Keratinocyte (primary cell): ENCODE data around the gene IL27RA. TPM values are rescaled to one million over a fixed set of nuclear protein-coding genes. Genes with fewer than 3 reads are reported as not detected.

ENCODE experiments used
- DNase-seq: peaks from one replicate; pipeline ENCODE4 v3.0.0-alpha.2; 2011; ENCODE audit warnings: low read depth, missing footprints, low spot score
- FAIRE-seq: peaks from 2 replicates; lab custom pipeline; 2011; peaks lifted over from hg19 to GRCh38; lab: Jason Lieb, UNC
- H2AFZ ChIP-seq: 2 replicates; pipeline ENCODE4 v1.6.0; 2012; ENCODE audit warnings: low read length, control low read depth, inconsistent platforms; ENCODE audit not compliant: control insufficient read depth
- H3K27ac ChIP-seq: 2 replicates; pipeline ENCODE4 v1.5.1; 2011; ENCODE audit warnings: low read length; ENCODE audit not compliant: control insufficient read depth, insufficient read depth
- H3K27me3 ChIP-seq: 3 replicates; pipeline ENCODE4 v1.6.0; 2011; ENCODE audit warnings: low read length; ENCODE audit not compliant: control insufficient read depth, insufficient read depth; ENCODE audit errors: extremely low read depth
- H3K36me3 ChIP-seq, 2 experiments: 2 replicates in 1 of 2; 3 replicates in 1 of 2; pipeline ENCODE4 v1.5.1; 2011; ENCODE audit warnings: low read length in 2 of 2, mild to moderate bottlenecking in 1 of 2; ENCODE audit not compliant: control insufficient read depth in 2 of 2, insufficient read depth in 2 of 2; ENCODE audit errors: extremely low read depth in 1 of 2
- H3K4me1 ChIP-seq: 3 replicates; pipeline ENCODE4 v1.5.1; 2011; ENCODE audit warnings: low read length; ENCODE audit not compliant: control insufficient read depth, insufficient read depth; ENCODE audit errors: extremely low read depth
- H3K4me2 ChIP-seq: 3 replicates; pipeline ENCODE4 v1.6.0; 2011; ENCODE audit warnings: low read depth, low read length; ENCODE audit not compliant: control insufficient read depth, insufficient read depth; ENCODE audit errors: extremely low read depth
- H3K4me3 ChIP-seq, 3 experiments: fragments of 200-600 bp in 1 of 3; sonication (generic) in 1 of 3; 2 replicates in 2 of 3; 3 replicates in 1 of 3; pipeline ENCODE4 v1.5.1; 2011 to 2016; ENCODE audit warnings: low read length in 3 of 3, mild to moderate bottlenecking in 3 of 3, control low read depth in 2 of 3, inconsistent platforms in 1 of 3, low read depth in 1 of 3, mixed read lengths in 1 of 3, mixed run types in 1 of 3, moderate library complexity in 1 of 3; ENCODE audit not compliant: control insufficient read depth in 2 of 3, insufficient read depth in 2 of 3; ENCODE audit errors: extremely low read depth in 1 of 3
- H3K79me2 ChIP-seq: 2 replicates; pipeline ENCODE4 v1.6.0; 2012; ENCODE audit warnings: low read length; ENCODE audit not compliant: control insufficient read depth, insufficient read depth
- H3K9ac ChIP-seq: 3 replicates; pipeline ENCODE4 v1.6.0; 2011; ENCODE audit warnings: low read length; ENCODE audit not compliant: control insufficient read depth, insufficient read depth; ENCODE audit errors: extremely low read depth
- H3K9me1 ChIP-seq: 3 replicates; pipeline ENCODE4 v1.6.0; 2011; ENCODE audit warnings: low read length; ENCODE audit not compliant: control insufficient read depth, insufficient read depth; ENCODE audit errors: extremely low read depth
- H3K9me3 ChIP-seq: 2 replicates; pipeline ENCODE4 v1.5.1; 2012; ENCODE audit warnings: low read depth, low read length; ENCODE audit not compliant: control insufficient read depth
- H4K20me1 ChIP-seq: 3 replicates; pipeline ENCODE4 v1.6.0; 2011; ENCODE audit warnings: low read length; ENCODE audit not compliant: control insufficient read depth, insufficient read depth; ENCODE audit errors: extremely low read depth
- CTCF ChIP-seq, 3 experiments: IDR thresholded peaks in 1 of 3; conservative IDR thresholded peaks in 1 of 3; optimal IDR thresholded peaks in 1 of 3; 2 replicates in 2 of 3; 3 replicates in 1 of 3; pipeline versions ENCODE3 to v1.5.1; 2011; ENCODE audit warnings: low read length in 3 of 3, mild to moderate bottlenecking in 3 of 3, moderate library complexity in 2 of 3, control low read depth in 1 of 3, inconsistent platforms in 1 of 3; ENCODE audit not compliant: insufficient read depth in 2 of 3; ENCODE audit errors: extremely low read depth in 1 of 3
- EZH2 ChIP-seq: IDR thresholded peaks from one replicate; pipeline ENCODE4 v1.6.1; 2012; ENCODE audit warnings: inconsistent platforms, mild to moderate bottlenecking, low read length, moderate library complexity
- dilution Hi-C: fragments of 300-500 bp; cut with MboI; formaldehyde crosslinking; loops from one replicate; pipeline ENCODE4 v1.7.0; 2020; ENCODE audit warnings: low sequenced_read_pairs; ENCODE audit not compliant: extremely low pct_ligation_motif_present
- polyA plus RNA-seq, 5 experiments: library from polyadenylated mRNA; depleted of rRNA in 3 of 5; stranded (reverse) in 3 of 5; stranded (forward) in 1 of 5; unstranded in 1 of 5; fragments of >200 nt; gene quantifications; 1 replicate in 1 of 5; 2 replicates in 3 of 5; 3 replicates in 1 of 5; pipeline versions ENCODE4 v1.2.1 to v1.2.3, GENCODE V29; 2011 to 2012; ENCODE audit warnings: missing spikeins in 2 of 5, low read depth in 1 of 5, low replicate concordance in 1 of 5

The IL27RA gene
- polyA plus RNA-seq, 1 donor (not counting 4 experiments of a cell fraction or from before 2014, with no cell fraction given) = 2.2 TPM

DNA sequence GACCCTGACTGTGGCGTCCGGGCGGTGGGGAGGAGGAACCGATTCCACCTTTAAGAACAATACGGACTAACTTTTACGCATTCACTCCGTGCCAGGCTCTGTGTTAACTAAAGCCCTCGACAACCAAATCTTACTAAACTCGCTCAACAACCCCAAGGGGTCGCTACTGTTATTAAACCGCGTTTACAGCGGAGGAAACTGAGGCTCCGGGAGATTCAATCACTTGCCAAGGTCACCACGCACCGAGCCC is 57.8 kb downstream of the IL27RA start:
- Histone ChIP-seq H3K27ac (no peak overlapping the region), H3K4me3 (peak overlapping the region in 2 of 3 experiments; percentile 31 to 39), H2AFZ (no peak overlapping the region), H3K27me3 (no peaks in the 10 kb centered on the region), H3K9ac (no peak overlapping the region), H3K9me3 (peaks cover 5% of the 10 kb centered on the region), H3K9me1 (no peaks in the 10 kb centered on the region), H3K4me1 (no peaks in the 10 kb centered on the region), H3K36me3 (peaks cover 4 to 5% of the 10 kb centered on the region in 2 experiments), H3K79me2 (no peaks in the 10 kb centered on the region), H3K4me2 (peak overlapping the region; percentile 60), H4K20me1 (no peaks in the 10 kb centered on the region)
- peak; percentile 58 for FAIRE-seq
- DNase-seq = no peak
- TF ChIP-seq EZH2 = no peak
- no peak for TF ChIP-seq CTCF (optimal IDR thresholded peaks at IDR 0.05 in 1 of 3, IDR thresholded peaks at IDR 0.05 in 1 of 3, conservative IDR thresholded peaks at IDR 0.05 in 1 of 3; ENCODE audit: extremely low read depth in 1 of 3, insufficient read depth in 2 of 3, low read length in 3 of 3)
- dilution Hi-C loops = no loop called here

DNA sequence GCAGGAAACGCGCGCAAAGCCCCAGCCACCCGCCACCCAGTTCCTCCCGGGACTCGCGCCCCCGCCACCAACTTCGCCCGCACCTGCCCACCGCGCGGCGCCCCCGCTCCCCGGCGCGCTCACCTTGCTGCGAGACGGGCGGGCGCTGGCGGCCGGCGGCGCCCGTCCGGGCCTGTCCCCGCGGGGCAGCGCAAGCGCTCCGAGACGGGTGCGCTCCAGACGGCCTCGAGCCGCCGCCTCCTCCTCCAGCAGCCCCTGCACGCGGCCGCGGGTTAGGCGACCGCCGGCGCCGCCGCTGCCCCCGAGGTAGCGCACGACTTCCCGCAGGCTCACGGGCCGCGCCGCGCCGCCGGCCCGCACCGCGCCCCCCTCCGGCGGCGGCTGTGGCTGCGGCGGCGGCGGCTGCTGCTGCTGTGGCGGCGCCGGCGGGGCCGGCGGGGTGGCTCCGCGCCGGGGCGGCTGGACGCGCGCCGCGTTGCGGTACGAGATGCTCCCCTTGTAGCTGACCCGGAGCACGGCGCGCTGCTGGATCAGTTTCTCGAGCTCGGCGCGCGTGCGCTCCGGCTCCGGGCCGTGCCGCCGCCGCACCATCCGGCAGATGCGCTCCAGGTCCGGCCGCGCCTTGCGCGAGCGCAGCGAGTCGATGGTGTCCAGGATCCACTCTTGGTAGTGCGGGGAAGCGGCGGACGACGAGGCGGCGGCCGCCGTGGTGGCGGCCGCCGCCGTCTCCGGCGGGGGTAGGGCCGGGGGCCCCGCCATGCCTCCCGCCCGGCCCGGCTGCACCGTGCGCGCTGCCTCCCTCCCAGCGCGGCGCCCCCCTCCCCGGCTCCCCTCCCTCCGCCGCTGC is 58.3 kb downstream of the IL27RA start:
- no peaks in the 10 kb centered on the region for H3K4me1 ChIP-seq
- H3K27me3 ChIP-seq = no peaks in the 10 kb centered on the region
- peaks cover 4 to 5% of the 10 kb centered on the region in 2 experiments for H3K36me3 ChIP-seq
- no peaks in the 10 kb centered on the region for H4K20me1 ChIP-seq
- H3K9me1 ChIP-seq = no peaks in the 10 kb centered on the region
- dilution Hi-C loops = no loop called here
- TF ChIP-seq CTCF (optimal IDR thresholded peaks at IDR 0.05 in 1 of 3, IDR thresholded peaks at IDR 0.05 in 1 of 3, conservative IDR thresholded peaks at IDR 0.05 in 1 of 3; ENCODE audit: extremely low read depth in 1 of 3, insufficient read depth in 2 of 3, low read length in 3 of 3) (peak in 1 of 3 experiments; percentile 31), EZH2 (no peak)
- H3K9ac ChIP-seq = no peak overlapping the region
- no peak overlapping the region for H3K27ac ChIP-seq
- peak overlapping the region; percentile 43 to 72 (median 54) for H3K4me3 ChIP-seq
- DNase-seq (no peak), FAIRE-seq (no peak)
- H3K9me3 ChIP-seq = peaks cover 5% of the 10 kb centered on the region
- no peaks in the 10 kb centered on the region for H3K79me2 ChIP-seq
- H3K4me2 ChIP-seq = peak overlapping the region; percentile 60
- H2AFZ ChIP-seq = no peak overlapping the region
